HG03575 (cell line): ENCODE data around the gene MUC6.

Experiments used
- ATAC-seq: cut with Tn5 transposase; IDR thresholded peaks from one replicate; pipeline ENCODE4 v1.9.1; 2021; ENCODE audit not compliant: unreplicated experiment, insufficient number of reproducible peaks, low FRiP score; ENCODE audit errors: extremely low read depth

Gene MUC6

DNA sequence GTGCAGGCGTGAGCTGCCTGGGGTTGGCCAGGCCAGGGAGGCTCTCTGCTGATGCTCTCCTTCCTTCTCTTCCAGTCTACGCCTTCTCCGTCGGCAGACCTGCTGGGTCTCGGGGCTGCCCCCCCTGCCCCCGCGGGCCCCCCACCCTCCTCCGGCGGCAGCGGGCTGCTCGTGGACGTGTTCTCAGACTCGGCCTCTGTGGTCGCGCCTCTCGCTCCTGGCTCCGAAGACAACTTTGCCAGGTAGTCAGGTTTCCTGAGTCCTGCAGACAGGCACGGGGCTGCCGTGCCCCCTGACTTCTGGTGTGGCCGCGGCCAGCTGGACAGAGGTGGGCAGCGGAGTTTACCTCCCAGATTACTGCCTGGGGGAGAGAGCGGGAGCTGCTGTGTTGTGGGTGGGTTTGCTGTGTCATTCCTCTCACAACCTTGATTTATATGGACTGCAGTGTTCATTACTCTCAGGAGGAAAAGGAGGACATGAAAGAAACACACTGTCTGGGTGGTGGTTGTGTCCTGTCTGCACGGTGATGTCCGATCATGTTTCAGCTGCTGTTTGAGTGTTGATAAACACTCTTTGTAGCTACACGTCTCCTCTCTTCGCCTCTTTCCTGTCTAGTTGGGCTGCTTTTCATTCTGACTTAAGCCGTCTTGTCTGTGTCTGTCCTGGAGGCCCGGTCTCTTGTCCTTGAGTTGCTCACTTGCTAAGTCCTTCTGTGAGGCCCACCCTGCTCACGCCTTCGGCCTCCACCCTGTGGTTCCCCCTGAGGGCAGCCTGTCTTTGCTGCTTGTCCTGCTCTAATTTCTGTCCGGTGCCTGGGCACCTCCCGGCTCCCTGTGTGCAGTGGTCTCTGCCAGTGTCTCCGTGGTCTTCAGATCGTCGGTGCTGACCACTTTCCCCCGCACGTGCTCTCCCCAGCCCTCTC, 35.9 kb downstream of the MUC6 start:
- no peak for ATAC-seq

DNA sequence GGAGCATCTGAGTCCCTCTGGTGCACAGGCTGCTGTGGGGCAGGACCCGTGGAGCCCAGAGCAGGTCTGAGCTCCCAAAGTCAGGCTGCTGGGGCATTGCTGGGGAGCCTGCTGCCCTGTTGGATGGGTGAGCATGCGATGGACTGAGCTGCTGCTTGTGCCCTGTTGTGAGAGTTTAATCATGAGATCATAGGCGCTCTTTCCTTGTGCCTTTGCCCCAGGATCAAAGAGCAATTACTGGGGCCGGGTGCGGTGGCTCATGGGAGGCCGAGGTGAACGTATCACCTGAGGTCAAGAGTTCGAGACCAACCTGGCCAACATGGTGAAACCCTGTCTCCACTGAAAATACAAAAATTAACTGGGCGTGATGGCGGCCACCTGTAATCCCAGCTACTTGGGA, 37.5 kb downstream of the MUC6 start:
- no peak for ATAC-seq

DNA sequence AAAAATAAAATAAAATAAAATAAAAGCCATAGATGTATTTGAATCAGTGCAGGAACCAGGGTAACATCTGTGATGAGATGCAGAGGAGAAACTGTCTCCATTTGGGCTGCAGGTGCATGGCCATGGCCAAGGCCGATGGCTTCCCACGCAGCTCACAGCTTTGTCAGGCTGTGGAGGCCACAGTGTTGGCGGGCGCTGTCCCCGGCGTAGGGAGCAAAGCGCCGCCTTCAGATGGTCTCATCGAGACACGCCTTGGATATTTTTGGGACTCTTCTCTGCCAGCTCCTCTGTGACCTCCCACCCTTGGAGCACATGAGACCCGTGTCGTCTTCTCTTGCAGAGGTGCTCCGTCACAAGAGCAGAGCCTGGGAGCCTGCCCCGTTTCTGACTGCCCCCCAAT, 38.6 kb downstream of the MUC6 start:
- ATAC-seq, result no peak

DNA sequence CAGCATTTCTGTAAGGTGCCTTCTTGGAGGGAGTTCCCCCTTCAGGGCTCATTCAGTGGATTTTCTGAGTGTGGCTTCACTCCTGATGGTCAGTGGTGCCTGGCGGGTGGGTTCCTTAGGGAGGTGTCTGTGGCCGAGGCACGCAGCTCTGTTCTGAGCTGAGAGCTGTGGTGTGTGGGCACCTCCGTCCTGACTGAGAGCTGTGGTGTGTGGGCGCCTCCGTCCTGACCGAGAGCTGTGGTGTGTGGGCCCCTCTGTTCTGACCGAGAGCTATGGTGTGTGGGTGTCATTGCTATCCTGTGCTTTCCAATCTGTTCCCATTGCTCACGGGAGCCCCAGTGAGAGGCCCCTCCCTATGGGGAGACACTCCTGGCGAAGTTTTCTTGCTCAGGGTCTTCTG, 39.8 kb downstream of the MUC6 start:
- ATAC-seq, result no peak

DNA sequence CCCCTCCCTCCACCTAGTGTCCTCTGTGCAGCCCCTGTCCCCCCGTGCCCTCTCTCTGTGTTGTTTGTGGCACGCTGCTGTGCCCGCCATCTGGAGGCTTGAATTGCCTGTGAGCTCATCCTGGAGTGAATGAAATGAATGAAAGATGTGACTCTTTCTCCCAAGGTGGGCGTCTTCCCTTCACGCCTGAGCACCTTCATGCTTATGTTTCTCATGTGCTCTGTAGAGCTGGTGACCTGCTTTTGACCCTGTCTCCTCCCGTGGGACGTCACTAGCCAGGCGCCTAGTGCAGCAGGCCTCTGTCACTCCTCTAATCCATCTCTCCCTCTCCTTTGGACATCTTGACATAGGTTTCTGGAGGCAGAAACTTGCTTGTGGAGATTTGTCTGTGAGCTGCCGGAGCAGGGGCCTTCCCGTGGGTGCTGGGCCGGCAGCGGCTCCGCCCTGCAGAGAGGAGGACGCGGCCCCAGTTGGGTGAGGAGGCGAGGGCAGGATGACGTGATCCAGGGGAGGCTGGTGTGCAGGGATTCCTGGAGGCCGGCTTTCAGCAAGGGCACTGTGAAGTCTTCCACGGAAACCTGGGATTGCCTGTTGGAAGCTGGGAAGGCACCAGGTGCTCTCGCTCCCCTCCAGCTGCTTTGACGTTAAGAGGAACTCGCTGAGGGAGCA, 40.6 kb downstream of the MUC6 start:
- no peak for ATAC-seq

DNA sequence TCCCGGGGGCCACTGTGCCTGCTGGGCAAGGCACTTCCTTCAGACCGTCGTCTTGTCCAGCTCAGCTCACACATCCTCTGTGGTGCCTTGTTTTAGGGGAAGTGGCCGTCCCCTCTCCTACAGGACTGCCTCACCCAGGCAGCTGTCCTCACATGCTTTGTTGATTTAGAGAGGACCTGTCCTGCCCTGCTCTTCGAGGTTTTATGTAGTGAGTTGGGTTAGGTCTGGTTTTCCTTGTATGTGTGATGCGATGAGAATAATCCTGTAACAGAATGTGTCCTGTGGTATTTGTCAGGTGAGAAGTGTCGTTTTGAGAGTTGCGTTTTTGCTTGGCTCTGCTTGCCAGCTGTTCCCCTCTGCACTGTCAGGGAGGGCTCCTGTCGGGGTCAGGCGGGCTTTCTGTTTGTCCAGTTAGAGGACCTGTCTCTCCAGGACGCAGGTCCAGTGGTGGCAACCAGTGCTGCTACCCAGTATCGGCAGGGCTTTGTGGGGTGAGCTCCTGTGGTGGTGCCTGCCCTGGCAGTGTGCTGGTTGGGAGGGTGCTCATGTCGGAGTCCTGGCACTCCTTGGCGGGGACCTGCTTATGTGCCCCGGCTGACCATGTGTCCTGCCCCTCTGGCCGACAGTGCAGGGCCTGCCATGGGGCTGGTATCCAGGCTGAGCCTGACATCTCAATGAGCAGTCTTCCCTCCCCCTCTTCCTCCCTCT, 41.3 kb downstream of the MUC6 start:
- no peak for ATAC-seq

DNA sequence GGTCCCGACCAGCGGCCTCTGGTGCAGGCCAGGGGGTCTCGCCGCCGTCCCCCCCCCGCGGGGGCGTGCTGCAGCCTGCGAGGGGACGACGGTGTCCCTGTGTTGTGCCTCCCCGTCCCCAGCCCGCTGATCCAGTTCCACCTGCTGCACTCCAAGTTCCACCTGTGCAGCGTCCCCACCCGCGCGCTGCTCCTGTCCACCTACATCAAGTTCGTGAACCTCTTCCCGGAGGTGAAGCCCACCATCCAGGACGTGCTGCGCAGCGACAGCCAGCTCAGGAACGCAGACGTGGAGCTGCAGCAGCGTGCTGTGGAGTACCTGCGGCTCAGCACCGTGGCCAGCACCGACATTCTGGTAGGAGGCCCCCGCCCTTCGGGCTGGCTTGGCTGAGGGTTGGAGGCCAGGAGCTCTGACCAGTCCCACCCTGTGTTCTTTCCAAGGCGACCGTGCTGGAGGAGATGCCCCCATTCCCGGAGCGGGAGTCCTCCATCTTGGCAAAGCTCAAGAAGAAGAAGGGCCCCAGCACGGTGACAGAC, 42.8 kb downstream of the MUC6 start:
- no peak for ATAC-seq

DNA sequence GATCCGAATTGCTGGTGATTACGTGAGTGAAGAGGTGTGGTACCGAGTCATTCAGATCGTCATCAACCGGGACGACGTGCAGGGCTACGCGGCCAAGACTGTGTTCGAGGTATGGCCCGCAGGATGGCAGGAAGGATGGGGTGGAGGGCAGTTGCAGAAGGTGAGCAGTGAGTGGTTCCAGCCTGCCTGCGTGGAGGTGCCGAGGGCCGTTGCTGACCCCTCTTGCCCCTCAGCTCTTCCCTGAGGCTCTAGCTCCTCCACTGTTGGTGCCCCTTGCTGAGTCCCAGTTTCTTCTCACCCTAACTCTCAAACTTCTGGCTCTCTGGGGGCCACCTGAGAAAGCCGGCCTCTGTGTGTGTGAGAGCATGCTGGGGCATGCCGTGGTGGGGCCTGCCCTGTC, 43.9 kb downstream of the MUC6 start:
- no peak for ATAC-seq

DNA sequence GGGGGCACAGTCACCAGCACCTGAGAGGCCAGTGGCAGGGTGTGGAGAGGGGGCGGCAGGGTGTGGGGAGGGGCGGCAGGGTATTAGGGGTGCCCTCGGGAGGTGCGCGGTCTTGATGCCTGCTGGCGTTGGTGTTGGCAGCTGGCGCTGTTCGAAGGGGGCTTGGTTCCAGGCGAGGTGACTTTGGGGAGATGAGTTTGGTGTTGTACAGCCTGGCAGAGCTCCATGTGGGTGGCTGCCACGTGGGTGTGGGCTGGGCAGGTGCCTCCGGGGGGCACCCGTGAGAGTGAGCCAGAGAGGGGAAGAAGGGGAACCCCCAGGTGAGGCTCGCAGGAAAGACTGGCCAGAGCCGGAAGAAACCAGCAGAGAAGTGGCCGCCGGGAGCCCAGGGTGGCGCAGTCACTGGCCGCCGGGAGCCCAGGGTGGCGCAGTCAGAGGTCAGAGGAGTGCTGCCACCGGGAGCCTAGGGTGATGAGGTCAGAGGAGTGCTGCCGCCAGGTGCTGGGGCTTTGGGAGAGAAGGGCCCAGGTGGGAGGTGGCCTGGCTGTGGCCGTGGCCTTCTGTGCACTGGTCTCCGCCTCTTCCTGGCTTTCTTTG, 44.7 kb downstream of the MUC6 start:
- ATAC-seq, result no peak

DNA sequence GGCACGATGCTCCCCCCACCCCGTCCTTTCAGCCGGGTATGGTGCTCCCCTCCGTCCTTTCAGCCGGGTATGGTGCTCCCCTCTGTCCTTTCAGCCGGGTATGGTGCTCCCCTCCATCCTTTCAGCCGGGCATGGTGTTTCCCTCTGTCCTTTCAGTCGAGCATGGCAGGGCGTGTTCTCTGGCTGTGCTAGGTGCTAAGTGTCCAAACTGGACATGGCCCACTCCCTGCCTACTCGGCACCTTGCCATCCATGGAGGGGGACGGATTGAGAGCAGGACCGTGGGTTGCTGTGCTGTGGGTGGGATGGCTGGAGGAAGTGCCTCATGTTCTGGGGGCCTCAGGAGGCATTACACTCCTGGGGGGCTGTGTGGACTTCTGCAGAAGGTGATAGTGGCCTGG, 45.5 kb downstream of the MUC6 start:
- ATAC-seq, result no peak

DNA sequence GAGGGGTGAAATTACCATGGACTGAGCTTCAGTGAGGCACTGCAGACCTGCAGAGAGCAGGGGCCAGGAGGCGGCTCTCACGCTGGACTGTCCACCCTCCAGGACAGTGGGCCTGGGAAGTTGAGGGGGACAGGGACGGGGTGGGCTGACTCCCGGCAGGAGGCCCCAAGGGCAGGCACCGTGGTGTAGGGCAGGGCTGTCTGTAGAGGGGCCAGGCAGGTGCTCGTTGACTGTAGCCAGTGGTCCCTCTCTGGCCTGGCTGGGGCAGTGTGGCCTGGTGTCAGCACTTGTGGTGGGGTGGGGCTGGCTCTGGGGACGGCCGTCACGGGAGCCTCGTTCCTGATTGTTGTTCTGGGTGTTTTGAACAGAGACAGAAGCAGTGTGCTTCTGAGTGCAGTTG, 46.4 kb downstream of the MUC6 start:
- ATAC-seq, result no peak

DNA sequence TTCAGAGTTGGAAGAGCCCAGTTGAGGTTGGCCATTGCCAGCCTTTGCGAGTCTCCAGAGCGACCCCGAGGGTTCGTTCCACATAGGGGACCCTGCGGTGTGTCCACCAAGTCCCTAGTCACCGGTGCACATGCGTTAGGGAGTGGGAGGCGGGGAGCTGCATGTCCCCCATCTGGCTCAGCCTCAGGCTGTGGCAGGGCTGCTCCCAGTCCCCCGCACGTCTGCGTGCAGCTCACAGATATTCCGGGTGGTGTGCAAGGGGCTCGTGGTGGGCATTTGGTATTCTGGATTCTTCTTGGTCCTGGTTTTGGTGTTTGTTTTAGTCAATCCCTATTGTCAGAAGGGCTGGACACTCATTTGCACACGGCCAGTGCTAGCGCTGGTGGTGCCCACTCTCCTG, 48.8 kb downstream of the MUC6 start:
- no peak for ATAC-seq

DNA sequence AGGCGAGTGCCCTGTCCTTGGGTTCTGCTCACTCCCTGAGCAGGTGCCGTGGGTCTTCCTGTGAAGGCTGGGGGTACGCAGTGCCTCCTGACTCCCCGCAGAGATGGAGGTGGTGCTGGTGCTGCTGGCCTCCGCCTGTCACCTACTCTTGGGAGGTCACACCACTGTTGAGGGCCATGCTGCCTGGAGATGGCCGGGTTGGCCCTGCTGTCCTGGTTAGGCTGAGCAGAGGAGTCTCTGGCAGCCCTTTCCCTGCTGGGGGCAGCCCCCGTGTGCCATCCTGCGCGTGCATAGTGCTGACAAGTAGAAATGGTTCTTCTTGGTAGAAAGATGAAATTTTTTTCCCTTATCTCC, 49.6 kb downstream of the MUC6 start:
- no peak for ATAC-seq

DNA sequence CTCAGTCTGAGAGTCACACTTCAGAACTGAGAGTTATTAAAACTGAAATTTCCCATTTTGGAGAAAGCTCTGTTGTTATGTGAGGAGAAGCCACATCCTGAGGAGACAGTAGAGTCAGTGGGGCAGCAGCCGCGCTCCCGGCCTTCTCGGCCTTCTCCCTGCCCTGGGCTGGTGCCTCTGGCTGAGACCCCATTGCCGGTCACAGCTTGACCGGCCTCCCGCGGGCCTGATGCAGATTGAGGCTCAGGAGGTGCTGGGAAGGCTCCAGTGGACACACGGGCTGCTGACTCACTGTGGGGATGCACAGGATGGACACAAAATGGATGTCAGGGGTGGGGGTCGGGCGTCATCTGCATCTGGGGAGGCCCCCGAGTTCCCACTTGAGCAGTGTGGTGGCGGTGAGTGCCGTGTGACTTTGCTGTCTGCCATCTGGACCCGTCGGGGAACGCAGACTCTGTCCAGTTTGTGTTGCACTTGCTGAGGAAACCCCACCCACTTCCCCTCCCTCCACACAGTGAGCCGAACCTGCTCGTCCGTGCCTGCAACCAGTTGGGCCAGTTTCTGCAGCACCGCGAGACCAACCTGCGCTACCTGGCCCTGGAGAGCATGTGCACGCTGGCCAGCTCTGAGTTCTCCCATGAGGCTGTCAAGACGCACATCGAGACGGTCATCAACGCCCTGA, 50.1 kb downstream of the MUC6 start:
- no peak for ATAC-seq

DNA sequence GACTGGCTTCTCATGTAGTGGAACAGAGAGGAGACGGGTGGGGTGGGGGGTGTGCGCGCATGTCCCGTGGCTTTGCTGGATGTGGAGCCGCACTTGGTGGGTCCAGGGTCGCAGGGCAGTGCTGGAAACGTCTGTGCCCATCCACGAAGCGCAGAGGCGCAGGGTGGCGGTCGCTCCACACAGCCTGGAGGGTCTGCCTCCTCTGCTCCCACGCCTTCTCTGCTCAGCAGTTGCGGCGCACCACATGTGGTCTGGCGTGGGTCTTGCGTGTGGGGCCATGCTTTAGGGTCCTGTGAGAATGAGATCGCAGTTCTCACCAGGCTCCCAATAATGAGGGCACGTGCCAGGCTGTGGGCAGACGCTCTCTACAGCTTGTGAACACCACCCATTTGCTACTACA, 50.7 kb downstream of the MUC6 start:
- ATAC-seq, result no peak

DNA sequence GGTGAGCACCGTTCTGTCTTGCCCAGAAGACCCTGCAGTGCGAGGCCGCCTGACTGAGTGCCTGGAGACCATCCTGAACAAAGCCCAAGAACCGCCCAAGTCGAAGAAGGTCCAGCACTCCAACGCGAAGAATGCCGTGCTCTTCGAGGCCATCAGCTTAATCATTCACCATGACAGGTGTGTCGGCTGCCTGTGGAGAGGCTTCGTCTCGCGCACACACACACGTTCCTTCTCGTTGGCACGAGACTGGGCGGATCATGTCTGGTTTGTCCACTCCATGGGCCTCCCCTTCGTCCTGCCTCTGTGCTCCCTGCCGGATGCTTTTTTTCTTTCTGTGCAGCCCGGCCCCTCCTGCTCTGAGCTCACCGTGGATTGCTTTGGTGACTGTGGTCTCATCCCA, 51.1 kb downstream of the MUC6 start:
- no peak for ATAC-seq

DNA sequence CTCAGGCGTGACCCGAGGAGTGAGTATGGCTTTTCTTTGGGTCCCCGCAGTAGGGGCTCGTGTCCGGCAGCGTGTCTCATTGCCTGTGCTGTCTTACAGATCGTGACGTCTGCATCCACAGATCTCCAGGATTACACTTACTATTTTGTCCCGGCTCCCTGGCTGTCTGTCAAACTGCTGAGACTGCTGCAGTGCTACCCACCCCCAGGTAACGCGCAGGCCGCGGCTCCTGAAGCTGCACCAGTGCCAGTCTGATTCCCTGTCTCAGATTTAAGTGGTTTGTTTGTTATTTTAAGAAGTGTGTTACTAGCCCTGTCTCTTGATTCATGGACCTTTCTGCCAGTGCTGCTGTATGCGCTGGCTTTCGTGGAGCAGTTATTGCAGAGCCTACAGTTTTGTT, 52.0 kb downstream of the MUC6 start:
- ATAC-seq, result no peak

DNA sequence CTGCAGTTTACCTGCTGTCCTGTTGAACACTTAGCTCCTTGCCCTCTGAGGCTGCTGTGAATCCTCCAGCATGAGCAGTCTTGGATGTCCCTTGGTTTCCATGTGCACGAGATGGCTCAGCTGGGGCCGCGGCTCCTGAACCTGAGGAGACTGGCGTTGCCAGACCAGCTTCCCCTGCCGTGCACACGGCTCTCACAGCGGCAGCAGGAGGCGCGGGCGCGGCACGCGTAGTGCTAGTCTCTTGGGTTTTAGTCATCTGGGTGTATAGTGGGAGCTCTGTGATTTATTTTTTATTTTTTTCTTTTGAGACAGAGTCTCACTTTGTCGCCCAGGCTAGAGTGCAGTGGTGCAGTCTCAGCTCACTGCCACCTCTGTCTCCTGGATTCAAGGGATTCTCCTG, 54.8 kb downstream of the MUC6 start:
- ATAC-seq, result no peak
